ENCODE measurements around the gene ZKSCAN3. TPM values are rescaled to one million over a fixed set of nuclear protein-coding genes. Genes with fewer than 3 reads are reported as not detected.

The ZKSCAN3 gene
- total RNA-seq, 1 donor from 2014 or later = 9.5 TPM

DNA sequence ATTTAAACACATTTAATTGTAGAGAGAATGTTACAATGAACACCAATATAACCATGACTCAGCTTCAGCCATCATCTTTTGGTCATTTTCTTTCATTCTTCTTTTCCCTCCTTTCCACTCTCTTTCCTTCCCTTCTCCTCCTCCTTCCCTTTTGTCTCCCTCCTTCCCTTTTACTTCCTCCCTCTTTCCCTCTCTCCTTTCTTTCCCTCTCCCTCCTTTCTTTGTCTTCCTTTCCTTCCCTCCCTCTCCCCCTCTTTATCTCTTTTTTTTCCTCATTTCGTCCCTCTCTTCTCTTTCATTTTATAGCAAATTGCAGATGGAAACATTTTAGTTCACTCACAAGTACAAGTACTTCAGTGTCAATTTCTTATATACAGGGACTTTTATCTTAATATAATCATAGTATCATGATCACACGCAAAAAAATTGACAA is 1.8 kb downstream of the ZKSCAN3 start:
- Mint-ChIP-seq H3K27ac (ENCODE audit: unreplicated experiment) (no peak overlapping the region), H3K4me1 (ENCODE audit: unreplicated experiment) (peaks cover 35% of the 10 kb centered on the region), H3K9me3 (ENCODE audit: unreplicated experiment) (no peaks in the 10 kb centered on the region), H3K36me3 (ENCODE audit: low read depth, unreplicated experiment) (peaks cover 8% of the 10 kb centered on the region), H3K27me3 (ENCODE audit: unreplicated experiment) (peaks cover 4% of the 10 kb centered on the region), H3K4me3 (ENCODE audit: unreplicated experiment) (no peak overlapping the region)
- no peak for DNase-seq (ENCODE audit: low spot score)
- TF ChIP-seq, protein P1, sequence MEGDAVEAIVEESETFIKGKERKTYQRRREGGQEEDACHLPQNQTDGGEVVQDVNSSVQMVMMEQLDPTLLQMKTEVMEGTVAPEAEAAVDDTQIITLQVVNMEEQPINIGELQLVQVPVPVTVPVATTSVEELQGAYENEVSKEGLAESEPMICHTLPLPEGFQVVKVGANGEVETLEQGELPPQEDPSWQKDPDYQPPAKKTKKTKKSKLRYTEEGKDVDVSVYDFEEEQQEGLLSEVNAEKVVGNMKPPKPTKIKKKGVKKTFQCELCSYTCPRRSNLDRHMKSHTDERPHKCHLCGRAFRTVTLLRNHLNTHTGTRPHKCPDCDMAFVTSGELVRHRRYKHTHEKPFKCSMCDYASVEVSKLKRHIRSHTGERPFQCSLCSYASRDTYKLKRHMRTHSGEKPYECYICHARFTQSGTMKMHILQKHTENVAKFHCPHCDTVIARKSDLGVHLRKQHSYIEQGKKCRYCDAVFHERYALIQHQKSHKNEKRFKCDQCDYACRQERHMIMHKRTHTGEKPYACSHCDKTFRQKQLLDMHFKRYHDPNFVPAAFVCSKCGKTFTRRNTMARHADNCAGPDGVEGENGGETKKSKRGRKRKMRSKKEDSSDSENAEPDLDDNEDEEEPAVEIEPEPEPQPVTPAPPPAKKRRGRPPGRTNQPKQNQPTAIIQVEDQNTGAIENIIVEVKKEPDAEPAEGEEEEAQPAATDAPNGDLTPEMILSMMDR (IDR thresholded peaks at IDR 0.05; ENCODE audit: unreplicated experiment) = no peak

DNA sequence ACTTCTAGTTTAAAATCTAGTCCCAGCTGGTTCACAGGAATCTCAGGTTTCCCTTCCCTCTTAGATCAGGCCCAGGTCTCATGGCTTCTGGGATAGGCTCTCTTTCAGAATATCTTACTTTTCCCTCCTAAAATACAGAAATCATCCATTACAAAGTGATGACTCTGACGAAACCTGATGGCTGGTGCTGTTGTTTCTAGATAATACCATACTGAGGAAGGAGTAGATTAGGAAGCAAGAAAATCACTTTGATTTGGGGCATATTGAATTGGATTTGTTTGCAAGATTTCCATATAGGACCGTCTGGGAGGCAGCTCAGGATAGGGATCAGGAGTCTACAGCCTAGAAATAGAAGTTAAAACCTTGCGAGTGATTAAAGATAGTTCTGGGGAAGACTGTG is 3.6 kb downstream of the ZKSCAN3 start:
- DNase-seq (ENCODE audit: low spot score) = no peak
- H3K27ac Mint-ChIP-seq (ENCODE audit: unreplicated experiment) = no peak overlapping the region
- H3K9me3 Mint-ChIP-seq (ENCODE audit: unreplicated experiment) = no peaks in the 10 kb centered on the region
- H3K4me1 Mint-ChIP-seq (ENCODE audit: unreplicated experiment) = peaks cover 31% of the 10 kb centered on the region
- peak overlapping the region; percentile 63 for H3K4me3 Mint-ChIP-seq (ENCODE audit: unreplicated experiment)
- peaks cover 8% of the 10 kb centered on the region for H3K36me3 Mint-ChIP-seq (ENCODE audit: low read depth, unreplicated experiment)
- peaks cover 4% of the 10 kb centered on the region for H3K27me3 Mint-ChIP-seq (ENCODE audit: unreplicated experiment)
- TF ChIP-seq, protein P1 (IDR thresholded peaks at IDR 0.05; ENCODE audit: unreplicated experiment) = no peak

DNA sequence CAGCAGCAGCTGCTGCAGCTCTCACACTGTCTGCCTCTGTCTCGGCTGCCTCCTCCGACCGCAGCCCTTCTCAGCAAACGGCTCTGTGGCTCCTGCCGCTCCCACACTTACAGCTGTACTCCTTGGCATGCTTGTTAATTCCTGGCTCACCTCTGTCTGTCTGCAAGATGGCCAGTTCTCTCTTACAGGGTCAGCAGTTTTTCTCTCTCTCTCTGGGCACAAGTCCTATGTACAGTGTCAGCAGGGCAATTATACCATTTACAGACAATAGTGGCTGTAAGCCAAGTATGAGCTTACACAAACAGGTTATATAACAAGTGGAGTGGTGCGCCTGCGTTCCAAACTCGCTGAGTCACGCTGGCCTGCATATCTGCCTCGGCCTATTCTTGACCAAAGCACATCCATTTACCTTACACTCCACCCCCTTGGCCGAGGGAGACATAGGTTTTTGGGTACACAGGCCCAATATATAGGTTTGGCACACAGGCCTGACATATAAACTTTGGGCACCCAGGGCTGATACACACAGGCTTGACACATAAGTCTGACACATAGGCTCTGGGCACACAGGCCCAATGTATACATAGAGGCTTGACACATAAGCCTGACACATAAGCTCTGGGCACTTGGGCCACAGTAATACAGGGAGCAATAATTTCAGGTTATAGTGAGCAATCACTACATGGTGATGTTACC is 4.4 kb downstream of the ZKSCAN3 start:
- TF ChIP-seq, protein P1 (IDR thresholded peaks at IDR 0.05; ENCODE audit: unreplicated experiment) = no peak
- Mint-ChIP-seq H3K36me3 (ENCODE audit: low read depth, unreplicated experiment) (peaks cover 8% of the 10 kb centered on the region), H3K4me1 (ENCODE audit: unreplicated experiment) (peaks cover 33% of the 10 kb centered on the region), H3K27ac (ENCODE audit: unreplicated experiment) (no peak overlapping the region), H3K27me3 (ENCODE audit: unreplicated experiment) (peaks cover 4% of the 10 kb centered on the region), H3K9me3 (ENCODE audit: unreplicated experiment) (no peaks in the 10 kb centered on the region), H3K4me3 (ENCODE audit: unreplicated experiment) (no peak overlapping the region)
- DNase-seq (ENCODE audit: low spot score) = no peak

DNA sequence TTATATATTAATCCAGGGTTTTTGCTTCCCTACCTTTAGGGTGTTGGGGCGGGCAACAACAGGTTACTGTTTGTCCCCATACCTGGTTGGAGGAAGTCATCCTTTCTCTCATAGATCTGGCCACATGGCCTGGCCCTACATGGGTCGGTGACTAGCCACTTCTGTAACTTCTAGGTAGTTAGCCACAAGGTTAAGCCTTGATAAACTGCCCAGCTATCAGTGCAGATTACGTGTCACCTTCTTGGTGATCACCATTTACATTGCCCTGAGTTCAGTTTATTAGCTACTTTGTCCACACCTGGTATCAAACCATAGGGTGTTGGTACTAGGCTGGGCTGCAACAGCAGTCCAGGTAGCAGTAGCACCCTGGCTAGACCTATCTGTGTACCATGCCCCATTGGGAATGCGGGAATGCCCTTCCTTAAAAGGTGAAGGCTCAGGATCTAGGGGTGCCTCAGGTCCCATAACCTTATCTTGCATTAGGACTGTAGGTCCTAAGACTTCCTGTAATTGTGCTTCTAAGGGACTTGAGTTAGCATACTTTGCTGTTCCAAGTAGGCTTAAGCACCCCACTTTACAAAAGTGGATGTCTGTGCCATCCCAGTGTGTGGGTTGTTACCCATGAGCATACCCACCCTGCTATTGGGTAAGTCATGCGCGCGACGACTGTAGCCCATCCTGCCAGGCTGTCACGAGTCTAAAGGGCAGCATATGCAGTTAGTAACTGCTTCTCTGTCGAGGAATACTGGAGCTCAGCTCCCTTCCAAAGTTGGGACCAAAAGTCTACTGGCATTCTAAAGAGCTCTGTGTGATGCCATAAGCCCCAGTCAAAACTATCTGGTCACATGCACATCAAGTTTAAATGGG is 5.2 kb downstream of the ZKSCAN3 start:
- H3K9me3 Mint-ChIP-seq (ENCODE audit: unreplicated experiment) = no peaks in the 10 kb centered on the region
- H3K36me3 Mint-ChIP-seq (ENCODE audit: low read depth, unreplicated experiment) = peaks cover 8% of the 10 kb centered on the region
- H3K4me3 Mint-ChIP-seq (ENCODE audit: unreplicated experiment) = no peak overlapping the region
- peaks cover 29% of the 10 kb centered on the region for H3K4me1 Mint-ChIP-seq (ENCODE audit: unreplicated experiment)
- TF ChIP-seq, protein P1 (IDR thresholded peaks at IDR 0.05; ENCODE audit: unreplicated experiment) = no peak
- DNase-seq (ENCODE audit: low spot score) = no peak
- H3K27me3 Mint-ChIP-seq (ENCODE audit: unreplicated experiment) = peaks cover 4% of the 10 kb centered on the region
- H3K27ac Mint-ChIP-seq (ENCODE audit: unreplicated experiment) = no peak overlapping the region
